CD1c-positive myeloid dendritic cell (primary cell): ENCODE measurements around the gene EYA3.

ENCODE experiments used
- DNase-seq: peaks from one replicate; pipeline ENCODE4 v3.0.0-alpha.2; 2016; ENCODE audit errors: extremely low spot score

Gene EYA3

DNA sequence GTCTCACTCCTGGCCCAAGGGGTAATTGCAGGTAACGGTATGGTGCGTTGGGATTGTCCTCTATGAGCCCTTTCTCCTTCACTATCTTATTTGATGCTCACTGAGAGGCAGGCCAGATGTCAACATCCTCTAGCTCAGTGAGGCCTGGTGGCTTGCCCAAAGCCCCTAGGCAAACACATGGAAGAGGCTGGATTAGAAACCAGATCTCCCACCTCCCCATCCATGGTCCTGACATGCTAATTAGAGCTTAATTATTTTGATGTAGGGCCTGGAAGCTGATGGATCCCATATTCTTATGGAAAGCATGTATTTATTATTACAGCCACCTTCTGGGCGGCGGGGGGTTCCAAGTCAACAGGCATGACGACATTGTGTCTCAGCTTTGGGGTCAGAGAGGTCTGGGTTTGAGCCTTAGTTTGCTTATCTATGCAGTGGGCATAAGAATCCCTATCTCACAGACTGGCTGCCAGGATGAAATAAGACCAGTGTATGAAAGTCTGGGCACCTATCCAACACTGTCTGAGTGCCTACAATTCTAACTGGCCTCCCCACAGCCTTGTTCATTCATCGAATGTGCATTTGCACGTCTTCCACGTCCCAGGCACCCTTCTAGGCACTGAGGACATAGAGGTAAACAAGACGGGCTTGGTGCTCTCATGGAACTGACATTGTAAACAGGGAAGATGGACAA, 147.4 kb downstream of the EYA3 start:
- DNase-seq, result no peak

GRCh38 chr1:27940297-27940696, 148.1 kb downstream of the EYA3 start:
- DNase-seq, result peak; percentile 81

DNA sequence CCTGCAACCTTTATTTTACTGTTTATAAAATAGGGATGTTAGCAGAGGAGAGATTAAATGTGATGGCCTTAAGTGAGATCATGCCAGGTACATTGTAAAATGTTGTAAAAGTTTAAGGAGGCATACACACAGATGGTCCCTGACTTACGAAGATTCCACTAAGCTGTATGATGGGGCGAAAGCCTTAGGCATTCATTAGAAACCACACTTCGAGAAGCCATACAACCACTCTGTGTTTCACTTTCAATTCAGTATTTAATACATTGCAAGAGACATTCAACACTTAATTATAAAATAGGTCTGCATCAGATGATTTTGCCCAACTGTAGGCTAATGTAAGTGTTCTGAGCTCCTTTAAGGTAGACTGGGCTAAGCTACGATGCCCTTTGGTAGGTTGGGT, 149.9 kb downstream of the EYA3 start:
- no peak for DNase-seq

DNA sequence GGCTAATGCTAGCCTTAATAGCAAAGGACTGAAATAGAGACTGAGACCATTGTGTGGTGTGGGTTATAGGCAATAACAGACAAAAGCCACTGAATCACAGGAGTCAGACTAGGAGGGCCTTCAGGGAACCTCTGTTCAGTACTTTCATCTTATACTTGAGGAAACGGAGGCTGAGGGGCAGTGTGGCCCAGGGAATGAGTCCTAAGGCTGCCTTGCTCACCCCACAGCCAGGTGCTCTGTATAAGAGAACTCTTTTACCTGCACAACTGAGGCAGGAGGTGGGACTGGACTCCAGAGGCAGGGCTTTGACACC, 150.9 kb downstream of the EYA3 start:
- DNase-seq, result no peak

DNA sequence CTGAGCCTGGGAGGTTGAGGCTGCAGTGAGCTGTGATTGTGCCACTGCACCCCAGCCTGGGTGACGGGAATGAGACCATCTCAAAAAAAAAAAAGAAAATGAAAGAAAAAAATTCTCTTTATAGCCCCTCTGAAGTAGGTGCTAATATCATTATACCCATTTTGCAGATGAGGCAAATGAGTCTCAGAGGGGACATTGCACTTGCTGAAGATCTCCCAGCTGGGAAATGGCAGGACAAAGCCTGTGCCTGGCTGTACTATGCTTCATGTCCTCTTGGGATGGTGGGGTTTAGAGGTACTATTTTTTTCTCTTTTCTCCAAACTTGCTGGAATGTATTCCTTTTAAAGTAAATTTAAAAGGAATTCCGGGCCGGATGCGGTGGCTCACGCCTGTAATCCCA, 152.0 kb downstream of the EYA3 start:
- DNase-seq, result no peak

DNA sequence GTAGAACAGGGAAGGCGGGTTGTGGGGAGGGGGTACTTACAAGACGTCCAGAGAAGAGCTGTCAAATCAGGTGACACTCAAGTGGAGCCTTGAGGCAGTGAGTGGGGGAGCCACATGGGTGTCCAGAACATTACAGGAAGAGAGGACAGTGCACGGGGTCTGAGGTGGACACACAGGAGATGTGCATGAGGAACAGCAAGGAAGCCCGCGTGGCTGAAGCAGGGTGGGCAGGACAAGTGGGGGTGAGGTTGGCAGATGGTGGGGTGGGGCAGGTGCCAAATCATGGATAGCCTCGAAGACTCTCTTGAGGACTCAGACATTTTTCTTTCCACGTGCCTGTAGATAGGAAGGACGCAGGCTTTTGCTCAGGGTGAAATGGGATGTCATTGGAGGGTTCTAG, 152.7 kb downstream of the EYA3 start:
- no peak for DNase-seq

DNA sequence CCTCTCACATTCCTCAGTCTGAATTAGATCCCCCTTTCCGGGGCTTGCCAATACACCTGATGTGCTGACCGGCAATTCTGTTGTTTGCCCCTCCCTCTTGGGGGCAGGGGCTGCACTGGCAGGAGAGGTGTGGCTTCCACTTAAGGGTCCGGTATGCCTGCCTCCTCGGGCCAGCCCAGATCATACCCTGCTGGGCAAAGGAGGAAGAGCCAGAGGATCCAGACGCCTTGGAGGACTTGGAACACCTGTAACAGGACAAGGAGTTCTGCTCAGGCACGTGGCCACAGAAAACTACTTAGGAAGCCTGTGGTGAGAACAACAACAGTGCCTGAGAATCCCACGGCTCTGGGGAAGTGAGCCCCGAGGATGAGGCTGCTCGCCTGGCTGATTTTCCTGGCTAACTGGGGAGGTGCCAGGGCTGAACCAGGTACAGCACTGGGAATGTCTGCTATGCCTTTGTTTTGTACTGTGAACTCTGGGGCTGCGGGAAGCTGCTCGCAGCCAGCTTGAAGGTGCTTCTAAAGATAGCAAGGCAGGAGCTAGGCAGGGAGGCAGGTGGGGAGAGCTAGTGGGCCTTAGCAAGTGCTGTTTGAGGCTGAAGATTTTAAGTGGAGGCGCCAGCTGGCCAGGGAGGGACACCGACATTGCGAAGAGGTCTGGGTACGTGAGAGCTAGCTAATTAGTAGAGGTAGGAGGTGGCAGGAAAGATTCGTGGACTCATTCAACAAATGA, 153.4 kb downstream of the EYA3 start, which contains the start of gene SMPDL3B:
TSS of gene SMPDL3B (plus strand) at position 183 of the 732 bp plus-strand sequence. CDS start at position 367, 184 bp downstream.
- DNase-seq, result peak; percentile 12

DNA sequence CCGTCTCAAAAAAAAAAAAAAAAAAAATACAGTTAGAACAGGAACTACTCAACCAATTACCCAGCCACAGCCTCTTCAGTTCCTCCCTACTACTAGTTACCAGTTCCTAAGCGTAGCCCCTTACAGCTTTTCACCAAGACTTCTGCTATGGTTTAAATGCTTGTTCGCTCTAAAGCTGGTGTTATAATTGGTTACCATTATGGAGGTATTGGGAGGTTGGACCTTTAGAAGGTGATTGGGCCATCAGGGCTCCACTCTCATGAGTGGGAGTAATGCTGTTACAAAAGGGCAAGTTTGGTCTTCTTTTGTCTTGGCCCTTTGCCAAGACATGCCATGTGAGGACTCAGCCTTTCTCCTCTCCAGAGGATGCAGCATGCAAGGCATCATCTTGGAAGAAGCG, 156.7 kb downstream of the EYA3 start:
- DNase-seq, result peak; percentile 74

DNA sequence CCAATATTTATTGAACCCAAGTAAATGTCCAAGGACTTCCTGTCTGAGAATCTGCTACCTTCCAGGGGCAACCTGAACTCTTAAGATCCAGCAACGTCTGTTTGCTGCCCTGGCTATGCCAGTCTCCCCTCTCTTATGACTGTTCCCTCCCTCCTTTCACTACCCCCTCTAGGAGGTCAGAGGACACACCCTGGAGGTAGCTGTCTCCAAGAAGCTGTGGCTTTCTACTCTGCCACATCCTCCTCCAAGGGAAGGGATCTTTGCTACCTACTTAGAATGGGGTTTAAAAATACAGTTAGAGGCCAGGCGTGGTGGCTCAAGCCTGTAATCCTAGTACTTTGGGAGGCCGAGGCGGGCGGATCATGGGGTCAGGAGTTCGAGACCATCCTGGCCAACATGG, 157.2 kb downstream of the EYA3 start:
- DNase-seq, result no peak

DNA sequence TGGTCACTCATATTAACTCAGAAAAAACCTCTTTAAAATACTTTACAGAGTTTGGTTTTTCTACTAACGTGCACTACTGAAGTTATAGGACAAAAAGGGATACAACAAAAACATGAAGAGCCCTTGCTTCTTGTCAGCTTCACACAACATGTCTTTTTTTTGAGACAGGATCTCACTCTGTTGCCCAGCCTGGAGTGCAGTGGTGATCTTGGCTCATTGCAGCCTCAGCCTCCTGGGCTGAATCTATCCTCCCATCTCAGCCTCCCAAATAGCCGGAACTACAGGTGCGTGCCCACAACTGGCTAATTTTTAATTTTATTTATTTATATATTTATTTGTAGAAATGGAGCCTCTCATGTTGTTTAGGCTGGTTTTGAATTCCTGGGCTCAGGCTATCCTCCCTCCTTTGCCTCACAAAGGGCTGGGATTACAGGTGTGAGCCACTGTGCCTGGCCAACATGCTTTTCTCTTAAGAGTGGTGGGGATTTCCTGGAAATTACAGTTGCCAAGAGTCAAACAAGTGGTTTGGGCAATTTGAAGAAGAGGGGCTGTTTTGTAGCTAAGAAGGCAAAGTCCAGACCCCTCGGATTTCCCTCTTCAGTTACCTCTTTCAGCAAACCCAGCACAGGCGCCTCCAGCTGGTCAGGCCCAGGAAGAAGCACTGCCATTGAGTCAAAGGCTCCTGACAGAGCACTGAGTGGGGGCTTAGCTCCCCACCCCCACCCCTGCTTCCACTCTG, 160.0 kb downstream of the EYA3 start:
- no peak for DNase-seq

GRCh38 chr1:27922272-27922671, 166.1 kb downstream of the EYA3 start:
- no peak for DNase-seq
